ENCODE measurements around the gene USB1. TPM values are rescaled to one million over a fixed set of nuclear protein-coding genes. Genes with fewer than 3 reads are reported as not detected.

USB1 gene
- total RNA-seq, 1 donor from 2014 or later = 26.3 TPM

DNA sequence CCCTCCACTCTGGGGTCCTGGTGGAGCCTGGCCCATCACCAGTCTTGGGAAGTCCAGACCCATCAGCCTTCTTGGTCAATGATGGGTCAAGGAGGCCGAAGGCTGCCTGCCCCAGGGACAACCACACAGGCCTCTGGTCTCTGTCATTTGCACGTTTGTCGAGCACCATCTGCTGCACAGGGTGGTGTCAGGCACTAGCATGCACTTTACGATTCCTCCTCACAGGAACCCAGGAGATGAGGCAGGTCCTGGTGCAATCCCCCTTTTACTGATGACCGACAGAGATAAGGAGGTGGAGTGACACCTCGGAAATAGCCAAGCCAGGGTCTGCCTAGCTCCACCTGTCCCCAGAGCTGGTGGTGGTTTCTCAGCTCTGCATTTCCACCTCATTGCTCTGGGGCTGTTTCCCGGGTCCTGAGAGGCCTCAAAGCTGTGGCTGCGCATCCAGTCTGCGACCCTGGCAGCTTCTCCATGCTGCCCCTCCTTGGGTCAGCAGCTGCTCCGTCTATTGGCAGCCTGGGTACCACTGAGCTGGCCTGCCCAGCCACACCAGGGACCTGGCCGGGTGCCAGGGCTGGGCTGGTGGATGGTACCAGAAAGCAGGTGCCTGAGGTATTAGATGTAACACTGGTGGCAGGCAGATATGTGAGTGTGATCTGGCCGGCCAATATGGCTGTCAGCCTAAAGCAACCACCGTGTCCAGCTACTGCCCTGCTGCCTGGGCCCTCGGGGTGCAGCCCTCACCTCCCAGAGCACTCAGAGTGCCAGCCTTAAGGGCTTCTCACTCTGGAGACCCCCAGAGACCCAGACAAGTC lies 34.4 kb downstream of the USB1 start:
- no peak for ATAC-seq

DNA sequence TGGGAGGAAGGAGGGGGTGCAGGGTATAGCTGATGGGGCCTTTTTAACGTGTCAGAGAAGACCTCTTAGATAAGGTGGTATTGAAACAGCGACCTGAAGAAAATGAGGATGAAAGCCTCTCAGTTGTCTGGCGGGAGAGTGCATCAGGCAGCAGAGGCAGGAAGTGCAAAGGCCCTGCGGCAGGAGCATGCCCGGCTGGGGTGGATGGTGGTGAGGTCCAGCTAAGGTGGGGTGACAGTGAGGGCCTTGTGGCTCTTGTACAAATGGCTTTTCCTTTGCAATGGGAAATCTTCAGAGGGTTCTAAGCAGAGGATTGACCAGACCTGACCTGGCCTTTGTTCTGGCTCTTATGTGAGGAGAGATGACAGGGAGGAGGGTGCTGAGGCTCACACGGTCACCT lies 35.7 kb downstream of the USB1 start:
- no peak for ATAC-seq

DNA sequence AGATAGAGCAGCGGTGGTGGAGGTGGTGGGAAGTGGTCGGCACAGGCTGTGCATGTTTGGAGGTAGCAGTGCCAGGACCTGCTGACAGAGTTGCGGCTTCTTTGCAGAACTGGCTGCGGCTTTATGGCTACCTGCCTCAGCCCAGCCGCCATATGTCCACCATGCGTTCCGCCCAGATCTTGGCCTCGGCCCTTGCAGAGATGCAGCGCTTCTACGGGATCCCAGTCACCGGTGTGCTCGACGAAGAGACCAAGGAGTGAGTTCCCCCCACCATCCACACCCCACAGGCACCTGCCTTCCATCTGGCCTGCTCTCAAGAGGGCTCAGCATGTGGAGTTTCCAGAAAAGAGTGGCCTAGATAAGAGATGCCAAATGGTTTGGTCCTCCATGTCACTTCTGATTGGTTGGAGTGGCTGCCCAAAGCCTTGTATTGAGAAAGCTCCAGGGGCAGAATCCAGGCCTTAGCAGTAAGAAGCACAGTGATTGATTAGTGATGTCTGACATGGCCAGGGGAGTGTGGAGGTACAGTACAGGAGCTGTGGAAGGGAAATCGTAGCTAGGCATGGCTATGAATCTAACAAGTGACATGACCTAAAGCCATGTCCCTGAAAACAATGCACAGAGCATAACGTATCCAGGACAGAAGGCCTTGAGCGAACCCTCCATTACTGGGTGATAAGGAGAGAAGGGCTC lies 36.3 kb downstream of the USB1 start:
- no peak for ATAC-seq

DNA sequence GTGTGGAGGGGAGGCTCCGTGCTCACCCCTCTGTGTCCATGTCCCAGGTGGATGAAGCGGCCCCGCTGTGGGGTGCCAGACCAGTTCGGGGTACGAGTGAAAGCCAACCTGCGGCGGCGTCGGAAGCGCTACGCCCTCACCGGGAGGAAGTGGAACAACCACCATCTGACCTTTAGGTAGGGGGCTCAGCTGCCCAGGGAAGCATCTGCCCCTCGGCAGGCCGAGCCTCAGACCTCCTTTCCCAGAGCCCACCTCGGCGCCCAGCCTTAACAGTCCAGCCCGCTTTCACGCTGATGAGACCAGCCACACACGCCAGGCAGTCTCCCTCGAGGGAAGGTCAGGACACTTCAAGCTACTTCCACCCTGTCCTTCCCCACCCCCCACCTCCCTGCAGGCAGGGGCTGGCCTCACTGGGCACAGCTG lies 37.0 kb downstream of the USB1 start:
- ATAC-seq = no peak

DNA sequence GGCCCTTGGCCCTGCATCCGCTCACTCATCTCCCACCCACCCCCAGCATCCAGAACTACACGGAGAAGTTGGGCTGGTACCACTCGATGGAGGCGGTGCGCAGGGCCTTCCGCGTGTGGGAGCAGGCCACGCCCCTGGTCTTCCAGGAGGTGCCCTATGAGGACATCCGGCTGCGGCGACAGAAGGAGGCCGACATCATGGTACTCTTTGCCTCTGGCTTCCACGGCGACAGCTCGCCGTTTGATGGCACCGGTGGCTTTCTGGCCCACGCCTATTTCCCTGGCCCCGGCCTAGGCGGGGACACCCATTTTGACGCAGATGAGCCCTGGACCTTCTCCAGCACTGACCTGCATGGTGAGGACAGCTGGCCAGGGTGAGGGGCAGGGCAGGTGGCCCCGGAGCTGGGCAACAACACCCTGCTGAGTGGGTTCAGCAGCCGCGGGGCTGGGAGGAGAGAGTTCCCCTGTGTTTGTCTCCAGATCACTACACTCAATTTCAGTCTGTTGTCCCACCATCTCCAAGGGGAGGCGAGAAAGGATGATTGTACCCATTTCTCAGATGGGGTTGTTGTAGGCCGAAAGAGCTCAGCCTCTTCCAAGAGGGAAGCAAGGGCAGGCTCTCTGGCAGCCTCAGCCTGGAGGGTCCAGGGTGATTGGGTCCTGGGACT lies 38.8 kb downstream of the USB1 start:
- ATAC-seq = no peak

DNA sequence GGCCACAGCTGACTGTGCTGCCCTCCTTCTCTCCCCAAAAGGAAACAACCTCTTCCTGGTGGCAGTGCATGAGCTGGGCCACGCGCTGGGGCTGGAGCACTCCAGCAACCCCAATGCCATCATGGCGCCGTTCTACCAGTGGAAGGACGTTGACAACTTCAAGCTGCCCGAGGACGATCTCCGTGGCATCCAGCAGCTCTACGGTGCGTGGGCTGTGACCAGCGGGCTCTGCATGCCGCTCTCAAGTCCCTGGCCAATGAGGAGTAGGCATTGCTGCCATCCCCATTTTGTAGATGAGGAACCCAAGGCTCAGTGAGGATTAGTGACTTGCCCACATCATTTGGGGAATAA lies 39.3 kb downstream of the USB1 start:
- ATAC-seq = no peak

DNA sequence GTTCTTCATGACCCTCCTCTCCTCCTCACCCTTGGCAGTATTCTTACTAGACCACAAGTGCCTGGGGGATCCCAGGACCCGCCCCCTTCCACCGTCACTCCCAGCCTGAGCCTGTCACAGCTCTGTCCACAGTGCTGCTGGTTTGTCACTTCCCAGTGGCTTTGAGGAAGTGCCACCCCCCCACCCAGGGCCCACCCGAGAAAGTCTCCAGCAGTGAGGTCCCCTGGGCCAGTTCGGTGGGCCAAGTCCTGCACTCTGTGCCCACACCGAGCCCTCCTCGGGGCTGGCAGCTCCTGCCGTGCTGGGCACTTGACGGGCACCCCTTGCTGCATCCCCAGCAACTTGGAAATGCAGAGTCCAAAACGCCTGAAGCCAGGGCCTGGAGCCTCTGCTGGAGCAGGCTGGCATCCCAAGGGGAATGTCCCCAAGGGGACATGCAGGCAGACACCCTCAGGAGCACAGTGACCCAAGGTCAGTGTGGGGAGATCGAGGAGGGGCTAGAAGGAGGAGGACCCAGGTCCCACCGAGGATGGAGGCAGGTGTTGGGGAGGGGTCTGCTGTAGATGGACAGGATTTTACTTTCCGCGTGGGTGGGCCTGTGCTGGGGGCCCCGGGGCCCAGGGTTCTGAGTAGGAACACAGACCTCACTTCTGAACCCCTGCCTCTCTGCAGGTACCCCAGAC lies 39.9 kb downstream of the USB1 start:
- no peak for ATAC-seq

DNA sequence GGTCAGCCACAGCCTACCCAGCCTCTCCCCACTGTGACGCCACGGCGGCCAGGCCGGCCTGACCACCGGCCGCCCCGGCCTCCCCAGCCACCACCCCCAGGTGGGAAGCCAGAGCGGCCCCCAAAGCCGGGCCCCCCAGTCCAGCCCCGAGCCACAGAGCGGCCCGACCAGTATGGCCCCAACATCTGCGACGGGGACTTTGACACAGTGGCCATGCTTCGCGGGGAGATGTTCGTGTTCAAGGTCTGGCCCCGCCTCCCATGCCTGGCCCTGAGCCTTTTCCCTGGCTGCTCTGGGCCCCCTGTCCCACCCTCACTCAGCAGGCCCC lies 40.4 kb downstream of the USB1 start:
- no peak for ATAC-seq

DNA sequence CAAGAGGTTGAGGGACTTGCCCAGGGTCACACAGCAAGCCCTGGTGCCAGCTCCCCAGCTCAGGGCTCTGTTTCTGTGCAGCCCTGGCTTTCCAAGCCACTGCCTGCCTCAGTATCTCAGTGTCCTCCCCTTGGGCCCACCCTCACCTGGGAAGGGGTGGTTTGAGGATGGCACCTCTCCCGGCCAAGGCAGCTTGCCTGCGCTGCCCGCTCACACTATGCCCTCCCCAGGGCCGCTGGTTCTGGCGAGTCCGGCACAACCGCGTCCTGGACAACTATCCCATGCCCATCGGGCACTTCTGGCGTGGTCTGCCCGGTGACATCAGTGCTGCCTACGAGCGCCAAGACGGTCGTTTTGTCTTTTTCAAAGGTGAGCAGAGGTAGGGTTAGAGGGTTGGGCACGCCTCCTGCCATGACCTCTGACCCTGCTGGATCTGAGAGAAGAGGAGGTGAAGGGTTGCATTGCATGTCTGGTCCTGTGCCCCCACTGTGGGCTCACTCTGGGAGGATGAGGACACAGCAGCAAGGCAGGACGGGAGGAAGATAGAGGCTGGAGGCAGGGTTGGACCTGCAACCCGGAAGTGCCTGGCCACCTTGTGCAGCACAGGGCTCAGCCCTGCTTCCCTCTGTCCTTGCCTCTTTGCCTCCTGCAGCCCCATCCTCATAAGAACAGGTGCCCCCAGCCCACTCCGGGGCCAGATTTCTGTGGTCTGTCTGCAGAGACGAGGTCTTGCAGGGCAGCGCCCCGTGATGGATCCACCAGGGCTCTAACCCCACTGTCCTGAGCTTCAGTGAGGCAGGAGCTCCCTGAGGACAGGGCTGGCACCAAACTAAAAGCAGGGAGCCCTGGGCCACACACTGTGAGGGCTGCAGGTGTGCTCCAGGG lies 41.0 kb downstream of the USB1 start:
- no peak for ATAC-seq

DNA sequence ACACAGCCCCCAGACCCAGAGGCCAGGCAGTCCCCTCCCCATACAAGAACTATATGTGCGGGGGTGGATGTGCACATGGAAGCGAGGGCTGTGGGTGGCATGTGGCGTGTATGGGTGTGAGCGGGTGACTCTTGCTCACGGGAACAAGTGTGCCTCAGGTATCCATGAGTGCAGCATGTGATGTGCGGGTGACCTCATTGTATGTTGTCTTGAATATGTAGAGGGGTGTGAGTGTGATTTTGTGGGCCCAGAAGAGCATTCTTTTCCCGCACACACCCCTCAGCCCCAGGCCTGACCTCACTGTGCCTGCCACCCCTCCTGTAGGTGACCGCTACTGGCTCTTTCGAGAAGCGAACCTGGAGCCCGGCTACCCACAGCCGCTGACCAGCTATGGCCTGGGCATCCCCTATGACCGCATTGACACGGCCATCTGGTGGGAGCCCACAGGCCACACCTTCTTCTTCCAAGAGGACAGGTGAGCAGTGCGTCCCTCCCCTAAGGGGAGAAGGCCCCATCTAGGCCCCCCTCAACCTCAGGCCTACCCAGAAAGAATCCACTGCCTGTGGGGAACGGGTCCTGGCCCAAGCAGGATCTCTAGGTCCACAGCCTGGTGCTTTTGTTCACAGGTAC lies 41.8 kb downstream of the USB1 start:
- ATAC-seq = no peak

DNA sequence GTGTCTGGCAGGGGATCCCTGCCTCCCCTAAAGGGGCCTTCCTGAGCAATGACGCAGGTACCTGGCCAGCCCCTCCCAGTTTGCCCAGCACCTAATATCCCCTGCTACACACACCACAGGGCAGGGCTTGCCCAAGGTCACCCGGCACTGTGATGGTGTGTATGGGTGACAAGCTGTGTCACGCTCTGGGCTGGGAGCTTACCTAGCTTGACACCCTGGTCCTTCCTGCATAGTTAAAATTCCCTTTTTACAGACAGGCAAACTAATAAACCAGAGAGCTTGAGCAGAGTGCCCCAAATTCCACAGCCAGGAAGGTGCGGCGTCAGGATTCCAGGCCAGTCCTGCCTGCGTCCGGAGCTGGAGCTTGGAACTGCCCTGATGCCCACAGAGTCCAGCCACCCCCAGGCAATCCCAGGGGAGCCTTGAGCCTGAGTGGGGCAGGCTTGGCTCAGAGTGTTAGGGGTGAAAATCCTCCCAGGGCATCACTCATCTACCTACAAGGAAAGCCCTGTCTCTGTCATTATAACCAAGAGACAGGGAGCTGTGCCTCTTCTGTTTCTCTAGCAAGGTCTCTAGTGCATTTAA lies 42.5 kb downstream of the USB1 start:
- ATAC-seq = no peak

DNA sequence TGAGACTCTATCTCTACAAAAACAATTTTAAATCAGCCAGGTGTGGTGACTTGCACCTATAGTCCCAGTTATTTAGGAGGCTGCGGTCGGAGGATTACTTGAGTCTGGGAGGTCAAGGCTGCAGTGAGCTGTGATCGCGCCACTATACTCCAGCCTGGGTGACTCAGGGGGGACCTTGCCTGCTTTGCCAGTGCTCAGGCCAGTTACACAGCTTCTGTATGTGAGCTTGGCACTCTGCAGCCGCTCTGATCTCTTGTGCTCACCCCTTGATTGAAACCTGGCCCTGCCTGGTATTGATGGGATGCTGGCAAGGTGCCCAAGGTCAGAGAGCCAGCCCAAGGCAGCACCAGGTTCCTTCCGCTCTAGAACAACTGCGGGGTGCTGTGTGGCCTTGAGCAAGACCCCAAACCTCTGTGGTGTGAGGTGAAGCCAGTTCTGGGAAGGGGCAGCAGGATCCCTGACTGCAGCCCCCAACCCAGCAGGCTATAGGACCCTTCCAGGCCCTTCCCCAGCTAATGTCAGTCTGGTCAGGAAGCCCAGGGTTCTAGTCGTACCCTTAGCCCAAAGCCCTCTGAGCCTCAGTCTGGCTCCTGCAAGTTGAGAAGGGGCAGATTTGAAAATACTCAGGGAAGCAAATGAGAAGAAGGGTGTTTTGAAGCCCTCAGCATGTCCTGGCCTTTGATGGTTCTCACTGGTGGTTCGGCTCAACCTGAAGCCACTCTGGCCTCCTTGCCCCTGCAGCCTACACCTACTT lies 43.2 kb downstream of the USB1 start:
- ATAC-seq = no peak

DNA sequence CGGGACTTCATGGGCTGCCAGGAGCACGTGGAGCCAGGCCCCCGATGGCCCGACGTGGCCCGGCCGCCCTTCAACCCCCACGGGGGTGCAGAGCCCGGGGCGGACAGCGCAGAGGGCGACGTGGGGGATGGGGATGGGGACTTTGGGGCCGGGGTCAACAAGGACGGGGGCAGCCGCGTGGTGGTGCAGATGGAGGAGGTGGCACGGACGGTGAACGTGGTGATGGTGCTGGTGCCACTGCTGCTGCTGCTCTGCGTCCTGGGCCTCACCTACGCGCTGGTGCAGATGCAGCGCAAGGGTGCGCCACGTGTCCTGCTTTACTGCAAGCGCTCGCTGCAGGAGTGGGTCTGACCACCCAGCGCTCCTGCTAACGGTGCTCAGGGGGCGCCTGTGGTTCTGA lies 43.9 kb downstream of the USB1 start:
- ATAC-seq = no peak

DNA sequence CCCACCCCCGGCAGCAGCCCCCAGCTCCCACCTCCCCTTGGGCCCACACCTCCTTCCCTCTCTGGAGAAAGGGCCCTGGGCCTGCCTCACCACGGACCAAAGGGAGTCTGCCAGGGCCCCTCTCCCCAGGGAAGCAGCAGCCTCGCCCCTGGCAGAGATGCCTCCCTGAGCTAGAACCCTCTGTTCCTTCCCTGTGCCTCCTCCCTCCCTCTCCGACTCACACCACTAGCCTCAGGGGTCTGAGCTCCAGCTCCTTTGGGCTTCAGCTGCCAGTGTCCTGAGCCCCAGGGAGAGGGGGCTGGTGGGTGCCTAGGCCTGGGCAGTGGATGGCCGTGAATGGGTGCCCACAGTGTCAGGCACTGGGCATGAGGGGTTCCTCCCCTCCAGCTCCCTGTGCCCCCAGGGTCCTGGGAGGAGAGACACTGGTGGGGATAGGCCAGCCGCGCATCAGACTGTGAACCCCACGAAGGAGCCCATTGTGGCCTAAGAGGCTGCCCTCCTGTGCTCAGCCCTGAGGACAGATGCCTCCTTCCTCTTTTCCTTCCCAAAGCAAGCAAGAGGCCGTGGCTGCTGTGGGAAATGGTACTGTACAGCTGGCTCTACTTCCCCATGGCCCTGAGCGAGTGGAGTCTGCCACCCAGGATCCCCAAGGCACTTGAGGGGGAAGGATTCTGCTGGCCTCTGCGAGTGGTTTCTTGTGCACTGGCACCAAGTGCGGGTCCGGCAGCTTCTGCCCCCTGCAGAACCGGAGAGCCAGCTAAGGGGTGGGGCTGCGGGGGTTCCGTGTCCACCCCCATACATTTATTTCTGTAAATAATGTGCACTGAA lies 45.1 kb downstream of the USB1 start:
- ATAC-seq = no peak

DNA sequence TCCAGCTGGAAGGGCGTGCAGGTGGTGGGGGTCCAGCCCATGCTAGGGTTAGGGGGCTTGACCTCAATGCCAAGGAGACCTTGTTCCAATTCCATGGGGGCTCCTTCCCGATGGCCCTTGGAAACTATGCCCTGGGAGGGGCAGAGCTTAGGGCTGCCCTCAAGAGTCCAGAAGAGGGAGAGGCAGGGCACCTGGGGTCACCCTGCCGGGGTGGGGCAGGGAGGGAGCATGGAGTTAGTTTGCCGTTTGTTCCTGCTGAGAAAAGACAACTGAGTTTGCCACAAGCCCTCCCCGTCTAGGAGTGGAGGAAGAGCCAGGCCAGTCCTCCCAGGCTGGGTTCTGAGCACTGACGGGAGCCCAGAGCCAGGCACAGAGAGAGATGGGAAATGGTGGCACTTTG lies 45.7 kb downstream of the USB1 start:
- ATAC-seq = no peak

DNA sequence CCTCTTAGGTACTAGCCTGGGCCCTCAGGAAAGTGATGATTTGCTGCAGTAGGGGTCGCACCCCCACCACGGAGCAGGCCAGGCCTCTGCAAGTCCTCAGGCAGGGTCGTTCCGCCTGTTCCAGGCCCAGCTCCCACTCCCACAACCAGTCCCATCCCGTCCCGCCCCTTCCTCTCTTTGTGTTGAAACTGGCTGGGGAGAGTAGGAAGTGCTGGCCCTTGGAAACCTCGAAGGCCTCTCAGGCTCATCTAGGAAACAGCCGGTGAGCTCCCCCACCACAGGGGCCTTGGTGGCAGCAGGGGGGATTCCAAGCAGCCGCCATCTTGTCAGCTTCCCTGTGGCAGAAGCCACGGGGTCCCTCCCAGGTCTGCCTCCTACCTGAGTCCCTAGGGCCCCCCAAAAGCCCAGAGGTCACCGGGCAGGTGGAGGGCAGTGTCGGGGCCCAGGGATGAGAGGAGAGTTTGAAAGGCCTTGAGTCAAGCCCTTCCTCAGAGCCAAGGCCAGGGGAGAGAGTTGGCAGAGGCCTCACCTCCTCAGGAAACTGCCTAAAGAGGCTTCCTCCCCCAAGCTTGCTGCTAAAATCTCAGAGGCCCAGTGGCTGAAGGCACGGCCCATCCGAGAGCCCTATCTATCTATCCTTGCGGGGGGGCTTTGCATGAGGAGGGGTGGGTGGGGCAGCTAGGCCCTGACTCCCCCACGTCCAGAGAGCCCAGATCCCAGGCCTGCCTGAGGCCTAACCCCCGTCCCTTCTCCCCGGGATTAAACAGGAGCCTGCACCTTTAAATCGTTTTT lies 46.5 kb downstream of the USB1 start:
- no peak for ATAC-seq

DNA sequence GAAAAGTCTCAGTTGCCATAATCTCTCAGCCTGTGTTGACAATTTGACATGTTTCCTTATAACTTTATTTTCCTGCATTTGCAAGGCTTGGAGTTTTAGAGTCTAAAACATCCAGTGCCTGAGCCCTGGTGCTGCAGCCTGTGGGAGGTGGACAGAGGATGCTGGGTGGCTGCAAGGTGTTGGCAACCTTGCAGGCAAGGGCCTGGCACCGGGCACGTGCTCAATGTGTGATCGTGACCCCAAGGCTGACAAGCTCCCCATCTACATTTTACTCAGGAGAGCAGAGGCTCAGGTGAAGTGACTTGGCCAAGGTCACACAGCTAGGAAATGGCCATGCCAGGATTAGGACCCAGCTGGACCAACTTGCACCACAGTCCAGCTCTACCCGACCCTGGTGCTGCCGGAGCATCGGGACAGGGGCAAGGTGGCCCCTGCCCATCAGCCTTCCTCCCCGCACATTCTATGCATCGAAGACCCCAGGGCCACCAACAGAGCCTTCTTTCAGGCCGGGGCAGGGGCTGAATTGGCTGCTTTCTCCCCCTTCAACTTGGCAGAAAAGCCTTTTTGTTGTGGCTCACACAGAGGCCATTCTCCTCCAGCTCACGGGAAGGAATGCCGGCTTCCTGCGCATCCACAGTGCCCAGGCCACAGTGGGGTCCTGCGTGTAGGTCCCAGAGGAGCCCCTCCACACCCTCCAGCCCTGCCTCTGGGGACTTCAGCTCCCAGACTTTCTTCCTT lies 47.5 kb downstream of the USB1 start:
- ATAC-seq = no peak

All from esophagus mucosa (tissue), 1 donor.